Neuronal stem cell (in vitro differentiated cells): ENCODE measurements around the gene GNAT1.

Source experiments
- DNase-seq: peaks from one replicate; pipeline ENCODE4 v3.0.0-alpha.2; 2013; ENCODE audit warnings: low spot score
- H2AFZ ChIP-seq: one replicate; pipeline ENCODE4 v1.6.1; 2013; ENCODE audit warnings: mild to moderate bottlenecking, low read length, inconsistent platforms
- H2AK5ac ChIP-seq: 2 replicates; pipeline ENCODE4 v1.6.1; 2013; ENCODE audit warnings: low read depth, mild to moderate bottlenecking, inconsistent platforms, low read length, moderate library complexity, mixed read lengths
- H2BK120ac ChIP-seq: 2 replicates; pipeline ENCODE4 v1.6.1; 2013; ENCODE audit warnings: low read depth, mild to moderate bottlenecking, inconsistent platforms, low read length, moderate library complexity, mixed read lengths
- H2BK12ac ChIP-seq: one replicate; pipeline ENCODE4 v1.6.1; 2013; ENCODE audit warnings: low read length, inconsistent platforms
- H2BK15ac ChIP-seq: 2 replicates; pipeline ENCODE4 v1.6.1; 2013; ENCODE audit warnings: mild to moderate bottlenecking, low read length, inconsistent platforms, mixed read lengths
- H2BK5ac ChIP-seq: one replicate; pipeline ENCODE4 v1.6.1; 2013; ENCODE audit warnings: inconsistent platforms, mild to moderate bottlenecking, low read length, moderate library complexity
- H3K14ac ChIP-seq: one replicate; pipeline ENCODE4 v1.6.1; 2013; ENCODE audit warnings: low read length, inconsistent platforms
- H3K18ac ChIP-seq: 2 replicates; pipeline ENCODE4 v1.6.1; 2013; ENCODE audit warnings: low read length, inconsistent platforms
- H3K23ac ChIP-seq: 2 replicates; pipeline ENCODE4 v1.6.1; 2013; ENCODE audit warnings: low read depth, mild to moderate bottlenecking, mixed read lengths, low read length, inconsistent platforms; ENCODE audit not compliant: poor library complexity
- H3K27ac ChIP-seq: replicated peaks from 3 replicates; pipeline ENCODE4 v1.5.1; 2013; ENCODE audit warnings: low read length, inconsistent platforms
- H3K27me3 ChIP-seq, 3 experiments: 2 replicates each; pipeline ENCODE4 v1.6.1; 2013; ENCODE audit warnings: low read length in 3 of 3, mild to moderate bottlenecking in 2 of 3, inconsistent platforms in 1 of 3, low read depth in 1 of 3, mixed read lengths in 1 of 3, moderate library complexity in 1 of 3; ENCODE audit not compliant: control insufficient read depth in 3 of 3, insufficient read depth in 3 of 3
- H3K36me3 ChIP-seq, 2 donors: replicated peaks in 1 of 2; 2 replicates each; pipeline ENCODE4 v1.6.1; 2013; ENCODE audit warnings: low read length in 2 of 2; ENCODE audit not compliant: control insufficient read depth in 2 of 2, insufficient read depth in 2 of 2
- H3K4ac ChIP-seq: 2 replicates; pipeline ENCODE4 v1.6.1; 2013; ENCODE audit warnings: inconsistent platforms, mild to moderate bottlenecking, low read length, moderate library complexity
- H3K4me1 ChIP-seq, 2 donors: 1 replicate in 1 of 2; 2 replicates in 1 of 2; pipeline ENCODE4 v1.6.1; 2013; ENCODE audit warnings: low read length in 2 of 2, low read depth in 1 of 2; ENCODE audit not compliant: control insufficient read depth in 2 of 2, insufficient read depth in 1 of 2
- H3K4me2 ChIP-seq: one replicate; pipeline ENCODE4 v1.6.1; 2013; ENCODE audit warnings: mild to moderate bottlenecking, low read length, inconsistent platforms; ENCODE audit not compliant: insufficient read depth, poor library complexity, severe bottlenecking
- H3K4me3 ChIP-seq, 2 donors: 2 replicates each; pipeline ENCODE4 v1.5.1; 2013; ENCODE audit warnings: low read length in 2 of 2, mild to moderate bottlenecking in 2 of 2, inconsistent platforms in 1 of 2, moderate library complexity in 1 of 2
- H3K79me1 ChIP-seq: one replicate; pipeline ENCODE4 v1.6.1; 2013; ENCODE audit warnings: low read depth, mild to moderate bottlenecking, inconsistent platforms, low read length, moderate library complexity
- H3K9ac ChIP-seq: one replicate; pipeline ENCODE4 v1.6.1; 2013; ENCODE audit warnings: mild to moderate bottlenecking, low read depth, low read length, inconsistent platforms; ENCODE audit not compliant: poor library complexity
- H3K9me3 ChIP-seq, 2 donors: replicated peaks in 1 of 2; 2 replicates each; pipeline versions ENCODE3 to v1.6.1; 2013; ENCODE audit warnings: low read length in 2 of 2, mild to moderate bottlenecking in 2 of 2, inconsistent platforms in 1 of 2, low read depth in 1 of 2, mixed read lengths in 1 of 2, moderate library complexity in 1 of 2; ENCODE audit not compliant: control insufficient read depth in 2 of 2, insufficient read depth in 1 of 2
- H4K8ac ChIP-seq: one replicate; pipeline ENCODE4 v1.6.1; 2013; ENCODE audit warnings: low read depth, mild to moderate bottlenecking, inconsistent platforms, low read length, moderate library complexity
- H4K91ac ChIP-seq: one replicate; pipeline ENCODE4 v1.6.1; 2013; ENCODE audit warnings: low read length, low read depth, mild to moderate bottlenecking, inconsistent platforms; ENCODE audit not compliant: poor library complexity
- WGBS, 2 donors: extraction: QIAGEN DNeasy Blood & Tissue Kit; methylation state at CpG; one replicate each; pipeline ENCODE4 v1.1.7; 2013; ENCODE audit warnings: missing lambda C conversion rate in 2 of 2, mixed read lengths in 1 of 2; ENCODE audit not compliant: insufficient read length in 2 of 2, insufficient replicate concordance in 1 of 2; ENCODE audit errors: extremely low coverage in 2 of 2; 5-methylcytosine and 5-hydroxymethylcytosine counted together

Gene GNAT1

GRCh38 chr3:50153782-50154475, 37.5 kb upstream of the GNAT1 start:
- Histone ChIP-seq H2AK5ac (peak overlapping the region; percentile 30), H3K79me1 (peaks cover 18% of the 10 kb centered on the region), H3K4me3 (peak overlapping the region in 1 of 2 donors; percentile 68), H3K27me3 (peaks cover 0 to 85% (median 17%) of the 10 kb centered on the region in 3 experiments), H4K91ac (no peak overlapping the region), H2BK12ac (no peak overlapping the region), H3K4me2 (peak overlapping the region; percentile 82), H3K4me1 (peaks cover 10 to 32% of the 10 kb centered on the region in 2 donors), H2AFZ (no peak overlapping the region), H2BK15ac (peak overlapping the region; percentile 13), H3K14ac (no peak overlapping the region), H3K4ac (no peak overlapping the region), H3K9ac (peak overlapping the region; percentile 45), H3K36me3 (peaks cover 0 to 7% of the 10 kb centered on the region in 2 donors), H2BK120ac (no peak overlapping the region), H3K9me3 (no peaks in the 10 kb centered on the region), H2BK5ac (peak overlapping the region; percentile 35), H3K27ac (no peak overlapping the region), H3K18ac (peak overlapping the region; percentile 92), H3K23ac (peak overlapping the region; percentile 68), H4K8ac (no peak overlapping the region)
- no peak for DNase-seq
- WGBS, 2 donors, result no CpG with 5 or more reads among the region's 9 CpGs

DNA sequence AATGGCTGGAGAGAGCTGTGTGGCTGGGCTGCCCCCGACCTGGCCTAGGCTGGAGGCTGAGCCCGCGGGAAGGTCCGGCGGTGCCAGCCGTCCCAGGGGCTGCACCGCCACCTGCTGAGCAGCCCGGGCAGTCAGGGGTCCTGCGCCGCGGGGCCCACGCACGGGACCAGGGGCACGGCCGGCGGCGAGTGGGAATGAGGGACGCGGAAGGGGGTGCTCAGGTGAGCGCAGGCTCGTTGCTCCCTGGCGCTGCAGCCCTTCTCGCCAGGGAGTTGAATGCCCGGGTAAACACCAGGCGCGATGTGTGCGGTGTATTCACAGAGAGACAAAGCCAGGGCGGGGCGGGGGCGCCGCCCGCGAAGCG, 37.0 kb upstream of the GNAT1 start:
- H3K79me1 ChIP-seq, result peaks cover 21% of the 10 kb centered on the region
- peaks cover 10 to 37% of the 10 kb centered on the region in 2 donors for H3K4me1 ChIP-seq
- H2AK5ac ChIP-seq, result peak overlapping the region; percentile 30
- no peak overlapping the region for H2BK12ac ChIP-seq
- no peaks in the 10 kb centered on the region for H3K9me3 ChIP-seq
- H3K27ac ChIP-seq, result no peak overlapping the region
- no peak overlapping the region for H2BK120ac ChIP-seq
- no peak overlapping the region for H3K4ac ChIP-seq
- peak overlapping the region; percentile 68 for H3K23ac ChIP-seq
- H3K9ac ChIP-seq, result peak overlapping the region; percentile 45
- WGBS, 2 donors, result no CpG with 5 or more reads among the region's 34 CpGs
- no peak overlapping the region for H4K8ac ChIP-seq
- peak overlapping the region; percentile 82 for H3K4me2 ChIP-seq
- peaks cover 0 to 90% (median 17%) of the 10 kb centered on the region in 3 experiments for H3K27me3 ChIP-seq
- H2AFZ ChIP-seq, result no peak overlapping the region
- H2BK15ac ChIP-seq, result peak overlapping the region; percentile 13
- H3K14ac ChIP-seq, result no peak overlapping the region
- peaks cover 0 to 7% of the 10 kb centered on the region in 2 donors for H3K36me3 ChIP-seq
- H3K4me3 ChIP-seq, result peak overlapping the region in 1 of 2 donors; percentile 68
- DNase-seq, result no peak
- peak overlapping the region; percentile 35 for H2BK5ac ChIP-seq
- H3K18ac ChIP-seq, result peak overlapping the region; percentile 92
- H4K91ac ChIP-seq, result no peak overlapping the region

DNA sequence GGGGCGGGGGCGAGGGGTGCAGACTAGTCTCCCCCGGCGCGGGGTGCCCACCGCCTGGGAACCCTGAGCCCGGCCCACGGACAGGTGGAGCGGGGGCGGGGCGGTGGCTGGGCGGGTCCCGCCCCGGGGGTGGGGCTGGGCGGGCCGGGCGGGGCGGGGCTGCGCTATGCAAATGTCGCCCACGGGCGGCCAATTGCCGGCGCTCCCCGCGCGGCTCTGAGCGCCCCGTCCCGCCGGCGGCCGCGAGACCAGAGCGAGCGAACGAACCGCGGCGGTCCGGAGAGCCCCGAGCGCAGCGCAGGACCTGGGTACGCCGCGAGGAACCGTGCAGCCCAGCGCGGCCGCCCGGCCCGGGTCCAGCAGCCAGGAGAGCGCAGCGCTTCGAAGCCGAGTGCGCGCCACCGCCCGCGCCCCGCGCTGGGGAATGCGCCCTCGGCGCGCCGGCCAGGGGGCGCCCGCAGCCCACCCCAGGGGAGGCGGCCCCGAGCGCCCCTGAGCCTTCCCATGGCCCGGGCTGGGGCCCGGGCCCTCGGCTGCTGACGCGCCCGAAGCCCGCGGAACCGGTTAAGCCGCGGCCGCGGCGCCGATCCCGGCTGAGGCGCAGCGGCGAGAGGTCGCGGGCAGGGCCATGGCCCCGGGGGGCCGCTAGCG, 36.4 kb upstream of the GNAT1 start, which contains the start of gene SEMA3F:
Gene SEMA3F, plus strand, starts transcription at position 485 of the 651 bp plus-strand sequence. CDS start 4,299 bp downstream, outside the sequence.
- Histone ChIP-seq H2BK120ac (no peak within 1 kb of the TSS), H3K9me3 (no peaks in the 10 kb centered on the region), H3K27me3 (peaks cover 0 to 88% (median 17%) of the 10 kb centered on the region in 3 experiments), H2BK12ac (no peak within 1 kb of the TSS), H3K4me1 (peaks cover 10 to 39% of the 10 kb centered on the region in 2 donors), H3K4me3 (peak within 1 kb of the TSS; percentile 40 to 95), H2AFZ (peak within 1 kb of the TSS; percentile 71), H2AK5ac (peak within 1 kb of the TSS; percentile 92), H3K23ac (peak within 1 kb of the TSS; percentile 87), H3K14ac (peak within 1 kb of the TSS; percentile 89), H2BK5ac (peak within 1 kb of the TSS; percentile 35), H3K4ac (no peak within 1 kb of the TSS), H3K18ac (peak within 1 kb of the TSS; percentile 96), H3K4me2 (peak within 1 kb of the TSS; percentile 93), H3K27ac (peak within 1 kb of the TSS; percentile 63), H3K36me3 (peaks cover 0 to 11% of the 10 kb centered on the region in 2 donors), H2BK15ac (peak within 1 kb of the TSS; percentile 79), H4K91ac (no peak within 1 kb of the TSS), H3K9ac (peak within 1 kb of the TSS; percentile 90), H3K79me1 (peaks cover 23% of the 10 kb centered on the region), H4K8ac (no peak within 1 kb of the TSS)
- no CpG with 5 or more reads among the region's 98 CpGs for WGBS, 2 donors
- peak; percentile 76 for DNase-seq

GRCh38 chr3:50155491-50155878, 35.9 kb upstream of the GNAT1 start:
- Histone ChIP-seq H3K36me3 (peaks cover 0 to 15% of the 10 kb centered on the region in 2 donors), H3K79me1 (peaks cover 26% of the 10 kb centered on the region), H3K14ac (peak overlapping the region; percentile 89), H2AK5ac (peak overlapping the region; percentile 92), H3K4me1 (peaks cover 10 to 38% of the 10 kb centered on the region in 2 donors), H3K23ac (peak overlapping the region; percentile 87), H3K4me3 (peak overlapping the region; percentile 40 to 95), H3K4ac (no peak overlapping the region), H2BK120ac (no peak overlapping the region), H3K9ac (peak overlapping the region; percentile 90), H2BK12ac (no peak overlapping the region), H2BK15ac (peak overlapping the region; percentile 79), H4K91ac (no peak overlapping the region), H2AFZ (peak overlapping the region; percentile 71), H3K27ac (peak overlapping the region; percentile 63), H2BK5ac (peak overlapping the region; percentile 30), H4K8ac (no peak overlapping the region), H3K18ac (peak overlapping the region; percentile 96), H3K4me2 (peak overlapping the region; percentile 93), H3K9me3 (no peaks in the 10 kb centered on the region), H3K27me3 (peaks cover 0 to 86% (median 17%) of the 10 kb centered on the region in 3 experiments)
- WGBS, 2 donors, result no CpG with 5 or more reads among the region's 37 CpGs
- DNase-seq, result no peak
